GM12878 (cell line): ENCODE data around the gene CD177. TPM values are rescaled to one million over a fixed set of nuclear protein-coding genes. Genes with fewer than 3 reads are reported as not detected.

ENCODE experiments used
- ATAC-seq: fragments of 200-7000 bp; cut with Tn5 transposase; 3 replicates; pipeline ENCODE4 v1.9.1; 2020; ENCODE audit warnings: mild to moderate bottlenecking, moderate library complexity
- BruUV-seq: library from RNA; stranded (reverse); fragments of 400-500 nt; replicated peaks from 2 replicates; lab custom pipeline; 2021; lab: Mats Ljungman, UMichigan
- CTCF ChIA-PET: fragments of 300-600 bp; sonication (Branson Sonifier 250); formaldehyde crosslinking; extraction: SDS; loops from one replicate; lab custom pipeline; 2021; ENCODE audit warnings: inconsistent platforms; lab: Yijun Ruan, JAX
- POLR2A ChIA-PET: fragments of 350-600 bp; formaldehyde crosslinking; extraction: SDS; loops from one replicate; lab custom pipeline; 2021; ENCODE audit warnings: inconsistent platforms; lab: Charles Lee
- RAD21 ChIA-PET: fragments of 300-600 bp; sonication (Branson Sonifier 250); formaldehyde crosslinking; loops from one replicate; lab custom pipeline; 2023; ENCODE audit warnings: antibody characterized with exemption; ENCODE audit not compliant: unreplicated experiment; lab: Charles Lee
- SMC1A ChIA-PET: fragments of 300-600 bp; sonication (Branson Sonifier 250); formaldehyde crosslinking; loops from one replicate; lab custom pipeline; 2023; ENCODE audit not compliant: unreplicated experiment, uncharacterized antibody; lab: Charles Lee
- DNase-seq: peaks from one replicate; pipeline ENCODE4 v3.0.0-alpha.2; 2011; ENCODE audit warnings: low read depth, low spot score
- FAIRE-seq: peaks from 3 replicates; lab custom pipeline; 2011; peaks lifted over from hg19 to GRCh38; lab: Jason Lieb, UNC
- H2AFZ ChIP-seq: 2 replicates; pipeline ENCODE4 v1.6.0; 2011; ENCODE audit warnings: low read depth, low read length, control low read depth; ENCODE audit not compliant: control insufficient read depth
- H3K27ac ChIP-seq: 2 replicates; pipeline ENCODE4 v1.5.1; 2011; ENCODE audit warnings: control low read depth; ENCODE audit not compliant: control insufficient read depth, insufficient read depth
- H3K27me3 ChIP-seq, 2 experiments: replicated peaks in 1 of 2; 2 replicates each; pipeline versions ENCODE4 v1.6.0 to v1.6.1; 2011; ENCODE audit warnings: low read length in 1 of 2; ENCODE audit not compliant: control insufficient read depth in 2 of 2, insufficient read depth in 2 of 2
- H3K36me3 ChIP-seq, 2 experiments: 2 replicates each; pipeline ENCODE4 v1.5.1; 2011; ENCODE audit warnings: low read length in 1 of 2; ENCODE audit not compliant: control insufficient read depth in 2 of 2, insufficient read depth in 2 of 2
- H3K4me1 ChIP-seq: 2 replicates; pipeline ENCODE4 v1.6.1; 2011; ENCODE audit warnings: mild to moderate bottlenecking, low read length, moderate library complexity, mixed read lengths; ENCODE audit not compliant: control insufficient read depth, insufficient read depth
- H3K4me2 ChIP-seq: 2 replicates; pipeline ENCODE4 v1.6.0; 2011; ENCODE audit warnings: control low read depth; ENCODE audit not compliant: control insufficient read depth, insufficient read depth
- H3K4me3 ChIP-seq: fragments of 200-600 bp; sonication (generic); 2 replicates; pipeline ENCODE4 v1.5.1; 2016
- H3K79me2 ChIP-seq: 2 replicates; pipeline ENCODE4 v1.6.0; 2011; ENCODE audit warnings: low read length; ENCODE audit not compliant: control insufficient read depth, insufficient read depth
- H3K9ac ChIP-seq: 2 replicates; pipeline ENCODE4 v1.8.0; 2011; ENCODE audit warnings: low read length, control low read depth, mixed read lengths; ENCODE audit not compliant: control insufficient read depth, insufficient read depth
- H3K9me3 ChIP-seq: replicated peaks from 3 replicates; pipeline ENCODE4 v1.5.1; 2011; ENCODE audit warnings: mild to moderate bottlenecking, low read length; ENCODE audit not compliant: control insufficient read depth, insufficient read depth
- H4K20me1 ChIP-seq: 2 replicates; pipeline ENCODE4 v1.6.0; 2011; ENCODE audit not compliant: control insufficient read depth, insufficient read depth
- NR2C2 ChIP-seq: IDR thresholded peaks from 2 replicates; pipeline ENCODE4 v1.6.1; 2011; ENCODE audit warnings: borderline replicate concordance, low read depth; ENCODE audit not compliant: control insufficient read depth, insufficient read length
- POU2F2 ChIP-seq: IDR thresholded peaks from 3 replicates; pipeline ENCODE4 v1.6.1; 2011; ENCODE audit warnings: low read depth, mild to moderate bottlenecking, low read length, borderline replicate concordance
- RAD51 ChIP-seq: fragments of 450-650 bp; IDR thresholded peaks from 2 replicates; pipeline ENCODE4 v1.6.1; 2016; ENCODE audit warnings: moderate library complexity, mild to moderate bottlenecking, inconsistent platforms
- SREBF1 ChIP-seq: IDR thresholded peaks from 2 replicates; pipeline ENCODE4 v1.6.1; 2012; ENCODE audit warnings: mild to moderate bottlenecking, low read length
- SUPT20H ChIP-seq: IDR thresholded peaks from 2 replicates; pipeline ENCODE4 v1.6.1; 2011; ENCODE audit warnings: low read depth, mild to moderate bottlenecking, low read length, moderate library complexity, borderline replicate concordance; ENCODE audit not compliant: control insufficient read depth
- TCF7 ChIP-seq: IDR thresholded peaks from 2 replicates; pipeline ENCODE4 v1.6.1; 2014; ENCODE audit warnings: antibody characterized with exemption, borderline replicate concordance
- ZBED1 ChIP-seq: IDR thresholded peaks from 2 replicates; pipeline ENCODE4 v1.6.1; 2016; ENCODE audit warnings: borderline replicate concordance
- WGBS: methylation state at CpG from one replicate; pipeline ENCODE4 v1.1.6; 2016; ENCODE audit warnings: low lambda C conversion rate; ENCODE audit not compliant: insufficient replicate concordance, insufficient coverage; ENCODE audit errors: missing lambda C conversion rate; 5-methylcytosine and 5-hydroxymethylcytosine counted together
- in situ Hi-C: fragments of 300-500 bp; cut with MboI; formaldehyde crosslinking; loops from 9 replicates; pipeline ENCODE4 v1.14.3; 2018; ENCODE audit warnings: mixed read lengths
- intact Hi-C: fragments of 100-400 bp; cut with micrococcal nuclease; formaldehyde crosslinking; loops from one replicate; pipeline ENCODE4 v1.14.2; 2022; ENCODE audit not compliant: unreplicated experiment
- polyA plus RNA-seq, 11 experiments: library from polyadenylated mRNA; depleted of rRNA in 4 of 11; unstranded in 6 of 11; stranded (reverse) in 5 of 11; fragments of >200 nt; fragmentation: Nextera tagmentation in 4 of 11; fragmentation: Illumina TruSeq in 1 of 11; extraction: Ambion mirVana in 4 of 11; extraction: Trizol in 1 of 11; gene quantifications; 1 replicate in 1 of 11; 2 replicates in 10 of 11; pipeline versions ENCODE4 v1.2.1 to v1.2.3, GENCODE V29; 2011 to 2016; ENCODE audit warnings: inconsistent platforms in 2 of 11, missing spikeins in 2 of 11, low read depth in 1 of 11
- total RNA-seq, 4 experiments: library from RNA; depleted of rRNA in 3 of 4; stranded (reverse); fragments of >200 nt in 3 of 4; fragmentation: Illumina TruSeq in 1 of 4; extraction: Trizol in 1 of 4; gene quantifications; 2 replicates each; pipeline versions ENCODE4 v1.2.1 to v1.2.3, GENCODE V29; 2013 to 2021
- TF ChIP-seq, protein P1 (sequence below): IDR thresholded peaks from 2 replicates; pipeline ENCODE4 v1.6.1; 2012; ENCODE audit warnings: mild to moderate bottlenecking, low read depth, low read length
- TF ChIP-seq, protein P2 (sequence below): fragments of 450-650 bp; IDR thresholded peaks from 2 replicates; pipeline ENCODE4 v1.6.1; 2016; ENCODE audit warnings: mild to moderate bottlenecking

CD177 gene
- total and polyA plus RNA-seq, 10 of the 15 experiments (the other 5 are each of a cell fraction or from before 2014, with no cell fraction given): not detected

DNA sequence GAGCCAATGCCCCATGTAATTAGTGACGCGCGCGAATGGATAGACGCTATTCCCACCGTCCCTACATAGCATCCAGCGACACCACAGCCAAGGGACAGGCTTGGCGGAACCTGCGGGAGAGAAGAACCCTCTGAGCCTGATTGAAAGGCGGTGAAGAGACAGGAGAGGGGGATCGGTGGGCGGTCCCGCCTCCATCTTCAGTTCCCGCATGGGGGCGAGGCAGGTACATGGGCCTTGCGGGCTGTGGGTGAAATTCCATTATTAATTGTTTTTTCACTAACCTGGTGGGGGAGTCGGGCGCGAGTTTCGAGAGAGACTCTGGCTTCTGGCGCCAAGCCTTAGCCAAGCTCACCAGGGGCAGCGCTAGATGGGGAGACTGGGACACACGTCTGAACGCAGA, 52.8 kb downstream of the CD177 start:
- Histone ChIP-seq H3K9me3 (no peaks in the 10 kb centered on the region), H3K4me1 (no peaks in the 10 kb centered on the region), H2AFZ (no peak overlapping the region), H3K4me2 (no peak overlapping the region), H3K36me3 (no peaks in the 10 kb centered on the region), H3K79me2 (no peaks in the 10 kb centered on the region), H3K9ac (no peak overlapping the region), H3K27me3 (no peaks in the 10 kb centered on the region), H3K27ac (no peak overlapping the region), H4K20me1 (no peaks in the 10 kb centered on the region), H3K4me3 (no peak overlapping the region)
- WGBS: 78% methylated on average over 23 of the region's 24 CpGs
- no peak for DNase-seq
- ChIA-PET POLR2A (no interaction called here), CTCF (no interaction called here), SMC1A (no interaction called here), RAD21 (no interaction called here)
- TF ChIP-seq POU2F2: no peak
- intact Hi-C loops: no loop called here
- ATAC-seq: no peak
- in situ Hi-C loops: no loop called here
- BruUV-seq: no TSS peak
- FAIRE-seq: no peak

DNA sequence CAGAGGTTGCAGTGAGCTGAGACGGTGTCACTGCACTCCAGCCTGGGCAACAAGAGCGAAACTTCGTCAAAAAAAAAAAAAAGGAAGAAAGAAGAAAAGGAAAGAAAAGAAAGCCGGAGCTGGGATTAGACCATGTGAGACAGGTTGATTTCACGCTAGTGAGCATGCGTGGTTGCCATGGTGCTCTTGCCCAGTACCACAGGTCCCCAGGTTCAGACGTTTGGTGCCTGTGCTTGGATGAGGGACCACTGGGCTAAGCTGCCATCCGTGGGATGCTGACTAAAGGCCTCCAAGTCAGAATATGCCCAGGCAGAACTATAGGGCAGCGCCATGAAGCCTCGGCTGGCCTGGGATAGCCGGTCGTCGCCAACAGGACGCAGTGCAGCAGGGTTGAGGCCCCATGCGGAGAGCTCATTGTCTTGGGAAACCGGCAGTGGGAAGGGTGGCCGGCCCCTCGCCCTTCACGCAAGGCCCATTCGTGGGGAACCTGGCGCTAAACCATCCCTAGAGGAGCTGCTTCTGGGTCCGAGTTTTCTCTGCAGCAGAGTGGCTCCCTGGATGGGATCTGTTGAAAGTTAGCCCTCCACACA, 54.0 kb downstream of the CD177 start:
- ATAC-seq: no peak
- CTCF ChIA-PET: no interaction called here
- no peak overlapping the region for H2AFZ ChIP-seq
- intact Hi-C loops: no loop called here
- DNase-seq: no peak
- RAD21 ChIA-PET: no interaction called here
- no peaks in the 10 kb centered on the region for H3K79me2 ChIP-seq
- no peak overlapping the region for H3K4me3 ChIP-seq
- POLR2A ChIA-PET: interaction anchor here (0.6 kb wide), 1 partner anchor 58 kb away, joined by 3 read pairs; no protein-coding TSS in a partner anchor
- H3K36me3 ChIP-seq: no peaks in the 10 kb centered on the region
- 80% methylated on average over 19 of the region's 22 CpGs for WGBS
- H3K9me3 ChIP-seq: no peaks in the 10 kb centered on the region; the same call in 2 of the 3 replicates
- SMC1A ChIA-PET: no interaction called here
- H3K27me3 ChIP-seq: no peaks in the 10 kb centered on the region
- no peak overlapping the region for H3K9ac ChIP-seq
- H3K27ac ChIP-seq: no peak overlapping the region
- no TSS peak for BruUV-seq
- H4K20me1 ChIP-seq: no peaks in the 10 kb centered on the region
- no peak for FAIRE-seq
- H3K4me2 ChIP-seq: no peak overlapping the region
- in situ Hi-C loops: no loop called here
- H3K4me1 ChIP-seq: no peaks in the 10 kb centered on the region
- TF ChIP-seq, protein P1, sequence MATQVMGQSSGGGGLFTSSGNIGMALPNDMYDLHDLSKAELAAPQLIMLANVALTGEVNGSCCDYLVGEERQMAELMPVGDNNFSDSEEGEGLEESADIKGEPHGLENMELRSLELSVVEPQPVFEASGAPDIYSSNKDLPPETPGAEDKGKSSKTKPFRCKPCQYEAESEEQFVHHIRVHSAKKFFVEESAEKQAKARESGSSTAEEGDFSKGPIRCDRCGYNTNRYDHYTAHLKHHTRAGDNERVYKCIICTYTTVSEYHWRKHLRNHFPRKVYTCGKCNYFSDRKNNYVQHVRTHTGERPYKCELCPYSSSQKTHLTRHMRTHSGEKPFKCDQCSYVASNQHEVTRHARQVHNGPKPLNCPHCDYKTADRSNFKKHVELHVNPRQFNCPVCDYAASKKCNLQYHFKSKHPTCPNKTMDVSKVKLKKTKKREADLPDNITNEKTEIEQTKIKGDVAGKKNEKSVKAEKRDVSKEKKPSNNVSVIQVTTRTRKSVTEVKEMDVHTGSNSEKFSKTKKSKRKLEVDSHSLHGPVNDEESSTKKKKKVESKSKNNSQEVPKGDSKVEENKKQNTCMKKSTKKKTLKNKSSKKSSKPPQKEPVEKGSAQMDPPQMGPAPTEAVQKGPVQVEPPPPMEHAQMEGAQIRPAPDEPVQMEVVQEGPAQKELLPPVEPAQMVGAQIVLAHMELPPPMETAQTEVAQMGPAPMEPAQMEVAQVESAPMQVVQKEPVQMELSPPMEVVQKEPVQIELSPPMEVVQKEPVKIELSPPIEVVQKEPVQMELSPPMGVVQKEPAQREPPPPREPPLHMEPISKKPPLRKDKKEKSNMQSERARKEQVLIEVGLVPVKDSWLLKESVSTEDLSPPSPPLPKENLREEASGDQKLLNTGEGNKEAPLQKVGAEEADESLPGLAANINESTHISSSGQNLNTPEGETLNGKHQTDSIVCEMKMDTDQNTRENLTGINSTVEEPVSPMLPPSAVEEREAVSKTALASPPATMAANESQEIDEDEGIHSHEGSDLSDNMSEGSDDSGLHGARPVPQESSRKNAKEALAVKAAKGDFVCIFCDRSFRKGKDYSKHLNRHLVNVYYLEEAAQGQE: no peak
- TF ChIP-seq SUPT20H (no peak), RAD51 (no peak), TCF7 (no peak), NR2C2 (no peak), ZBED1 (no peak), SREBF1 (no peak)
- TF ChIP-seq, protein P2, sequence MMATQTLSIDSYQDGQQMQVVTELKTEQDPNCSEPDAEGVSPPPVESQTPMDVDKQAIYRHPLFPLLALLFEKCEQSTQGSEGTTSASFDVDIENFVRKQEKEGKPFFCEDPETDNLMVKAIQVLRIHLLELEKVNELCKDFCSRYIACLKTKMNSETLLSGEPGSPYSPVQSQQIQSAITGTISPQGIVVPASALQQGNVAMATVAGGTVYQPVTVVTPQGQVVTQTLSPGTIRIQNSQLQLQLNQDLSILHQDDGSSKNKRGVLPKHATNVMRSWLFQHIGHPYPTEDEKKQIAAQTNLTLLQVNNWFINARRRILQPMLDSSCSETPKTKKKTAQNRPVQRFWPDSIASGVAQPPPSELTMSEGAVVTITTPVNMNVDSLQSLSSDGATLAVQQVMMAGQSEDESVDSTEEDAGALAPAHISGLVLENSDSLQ: no peak
